Mesodermal cell (in vitro differentiated cells): ENCODE measurements around the gene TGFBR3.

Experiments
- H3K27ac ChIP-seq: 2 replicates; pipeline ENCODE4 v1.7.0; 2013; ENCODE audit warnings: mild to moderate bottlenecking, low read depth, low read length, moderate library complexity; ENCODE audit not compliant: severe bottlenecking
- H3K36me3 ChIP-seq: 2 replicates; pipeline ENCODE4 v1.7.1; 2013; ENCODE audit warnings: mild to moderate bottlenecking, low read length, moderate library complexity; ENCODE audit not compliant: control insufficient read depth, insufficient read depth
- H3K4me1 ChIP-seq: one replicate; pipeline ENCODE4 v1.7.1; 2013; ENCODE audit warnings: mild to moderate bottlenecking, low read length; ENCODE audit not compliant: insufficient read depth, control insufficient read depth, poor library complexity, severe bottlenecking
- H3K4me3 ChIP-seq: 2 replicates; pipeline ENCODE4 v1.7.0; 2013; ENCODE audit warnings: low read length, control low read depth, mild to moderate bottlenecking; ENCODE audit not compliant: insufficient read depth, poor library complexity, severe bottlenecking; ENCODE audit errors: extremely low read depth
- H3K9me3 ChIP-seq: 2 replicates; pipeline ENCODE4 v1.7.1; 2013; ENCODE audit warnings: mild to moderate bottlenecking, low read length, moderate library complexity; ENCODE audit not compliant: control insufficient read depth
- WGBS, 2 experiments: methylation state at CpG; one replicate each; pipeline ENCODE4 v1.1.5; 2013; ENCODE audit warnings: missing lambda C conversion rate in 2 of 2; ENCODE audit not compliant: insufficient coverage in 2 of 2; 5-methylcytosine and 5-hydroxymethylcytosine counted together

TGFBR3 gene

GRCh38 chr1:91833946-91834345 is 52.0 kb downstream of the TGFBR3 start:
- H3K4me3 ChIP-seq: no peak overlapping the region
- WGBS, 2 experiments: 100% methylated on average over 1 of the region's 1 CpG; no CpG with 5 or more reads in 1 of the 2 experiments
- H3K27ac ChIP-seq: no peak overlapping the region
- no peaks in the 10 kb centered on the region for H3K4me1 ChIP-seq
- H3K9me3 ChIP-seq: no peaks in the 10 kb centered on the region
- H3K36me3 ChIP-seq: no peaks in the 10 kb centered on the region

GRCh38 chr1:91831132-91831930 is 54.6 kb downstream of the TGFBR3 start:
- Histone ChIP-seq H3K36me3 (no peaks in the 10 kb centered on the region), H3K9me3 (no peaks in the 10 kb centered on the region), H3K27ac (no peak overlapping the region), H3K4me3 (no peak overlapping the region), H3K4me1 (peaks cover 3% of the 10 kb centered on the region)
- 92 to 100% methylated on average over 1 to 2 of the region's 8 CpGs for WGBS, 2 experiments

GRCh38 chr1:91830242-91831131 is 55.5 kb downstream of the TGFBR3 start:
- H3K4me1 ChIP-seq: peaks cover 3% of the 10 kb centered on the region
- H3K9me3 ChIP-seq: no peaks in the 10 kb centered on the region
- no peak overlapping the region for H3K4me3 ChIP-seq
- 81 to 89% methylated on average over 8 of the region's 10 CpGs for WGBS, 2 experiments
- no peaks in the 10 kb centered on the region for H3K36me3 ChIP-seq
- H3K27ac ChIP-seq: no peak overlapping the region

- Histone ChIP-seq H3K9me3 (no peaks in the 10 kb centered on the region), H3K36me3 (no peaks in the 10 kb centered on the region), H3K4me3 (no peak overlapping the region), H3K4me1 (peaks cover 3% of the 10 kb centered on the region), H3K27ac (no peak overlapping the region)
- 67 to 68% methylated on average over 4 of the region's 6 CpGs for WGBS, 2 experiments
These were observed 56.4 kb downstream of the TGFBR3 start for GRCh38 chr1:91829293-91830153.

GRCh38 chr1:91828583-91829281 is 57.2 kb downstream of the TGFBR3 start:
- WGBS, 2 experiments: 84 to 95% methylated on average over 6 of the region's 9 CpGs
- Histone ChIP-seq H3K27ac (no peak overlapping the region), H3K4me3 (no peak overlapping the region), H3K36me3 (no peaks in the 10 kb centered on the region), H3K4me1 (peaks cover 3% of the 10 kb centered on the region), H3K9me3 (no peaks in the 10 kb centered on the region)

- H3K4me1 ChIP-seq: peaks cover 3% of the 10 kb centered on the region
- H3K4me3 ChIP-seq: no peak overlapping the region
- H3K9me3 ChIP-seq: no peaks in the 10 kb centered on the region
- H3K27ac ChIP-seq: no peak overlapping the region
- no peaks in the 10 kb centered on the region for H3K36me3 ChIP-seq
- WGBS, 2 experiments: 92 to 95% methylated on average over 7 to 10 of the region's 12 CpGs
These were observed 58.3 kb downstream of the TGFBR3 start for GRCh38 chr1:91827459-91828321.

GRCh38 chr1:91827087-91827458 is 58.9 kb downstream of the TGFBR3 start:
- Histone ChIP-seq H3K4me3 (no peak overlapping the region), H3K36me3 (no peaks in the 10 kb centered on the region), H3K9me3 (no peaks in the 10 kb centered on the region), H3K4me1 (peaks cover 3% of the 10 kb centered on the region), H3K27ac (no peak overlapping the region)
- 89 to 96% methylated on average over 9 of the region's 9 CpGs for WGBS, 2 experiments

- Histone ChIP-seq H3K4me1 (peaks cover 3% of the 10 kb centered on the region), H3K9me3 (no peaks in the 10 kb centered on the region), H3K4me3 (no peak overlapping the region), H3K27ac (no peak overlapping the region), H3K36me3 (no peaks in the 10 kb centered on the region)
- WGBS, 2 experiments: 89 to 90% methylated on average over 5 of the region's 5 CpGs
These were observed 59.3 kb downstream of the TGFBR3 start for GRCh38 chr1:91826649-91827048.

- Histone ChIP-seq H3K4me1 (peaks cover 3% of the 10 kb centered on the region), H3K4me3 (no peak overlapping the region), H3K36me3 (no peaks in the 10 kb centered on the region), H3K9me3 (no peaks in the 10 kb centered on the region), H3K27ac (no peak overlapping the region)
- 93 to 100% methylated on average over 2 to 3 of the region's 6 CpGs for WGBS, 2 experiments
These were observed 59.7 kb downstream of the TGFBR3 start for GRCh38 chr1:91826248-91826647.
